OCI-LY3 (cell line): ENCODE measurements around the gene EZH2.

Experiments used
- EZH2phosphoT487 ChIP-seq: fragments of 200-600 bp; shearing (Covaris generic); IDR thresholded peaks from 2 replicates; pipeline ENCODE4 v1.6.1; 2018; ENCODE audit warnings: antibody characterized with exemption, mixed run types, low read depth
- TF ChIP-seq, protein P1 (sequence below): fragments of 200-600, 300-600 bp; sonication (generic); IDR thresholded peaks from 2 replicates; pipeline ENCODE4 v1.5.1; 2014; ENCODE audit warnings: antibody characterized with exemption, low read length, low read depth

DNA sequence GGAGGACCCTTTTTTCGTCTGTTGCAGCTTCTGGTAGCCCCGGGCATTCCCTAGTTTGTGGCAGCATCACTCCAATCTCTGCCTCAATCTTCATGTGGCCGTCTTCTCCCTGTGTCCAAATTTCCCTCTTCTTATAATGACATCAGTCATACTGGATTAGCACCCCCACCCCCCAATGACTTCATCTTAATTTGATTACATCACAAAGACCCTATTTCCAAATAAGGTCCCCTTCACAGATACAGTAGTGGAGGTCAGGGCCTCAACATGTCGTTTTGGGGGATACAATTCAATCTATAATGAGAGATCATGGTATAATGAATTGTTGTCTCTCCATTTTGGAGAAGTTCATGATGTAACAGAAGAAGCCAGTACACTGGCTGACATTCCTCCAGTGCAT is 28.1 kb upstream of the EZH2 start:
- TF ChIP-seq EZH2phosphoT487: no peak
- TF ChIP-seq, protein P1, sequence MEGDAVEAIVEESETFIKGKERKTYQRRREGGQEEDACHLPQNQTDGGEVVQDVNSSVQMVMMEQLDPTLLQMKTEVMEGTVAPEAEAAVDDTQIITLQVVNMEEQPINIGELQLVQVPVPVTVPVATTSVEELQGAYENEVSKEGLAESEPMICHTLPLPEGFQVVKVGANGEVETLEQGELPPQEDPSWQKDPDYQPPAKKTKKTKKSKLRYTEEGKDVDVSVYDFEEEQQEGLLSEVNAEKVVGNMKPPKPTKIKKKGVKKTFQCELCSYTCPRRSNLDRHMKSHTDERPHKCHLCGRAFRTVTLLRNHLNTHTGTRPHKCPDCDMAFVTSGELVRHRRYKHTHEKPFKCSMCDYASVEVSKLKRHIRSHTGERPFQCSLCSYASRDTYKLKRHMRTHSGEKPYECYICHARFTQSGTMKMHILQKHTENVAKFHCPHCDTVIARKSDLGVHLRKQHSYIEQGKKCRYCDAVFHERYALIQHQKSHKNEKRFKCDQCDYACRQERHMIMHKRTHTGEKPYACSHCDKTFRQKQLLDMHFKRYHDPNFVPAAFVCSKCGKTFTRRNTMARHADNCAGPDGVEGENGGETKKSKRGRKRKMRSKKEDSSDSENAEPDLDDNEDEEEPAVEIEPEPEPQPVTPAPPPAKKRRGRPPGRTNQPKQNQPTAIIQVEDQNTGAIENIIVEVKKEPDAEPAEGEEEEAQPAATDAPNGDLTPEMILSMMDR: no peak
